Activated T-cell treated with anti-CD3 and anti-CD28 coated beads, Interleukin-2, amount 50 U/mL, for 24 hours (primary cell): Measurements from ENCODE around the gene PHACTR2.
"Not testable (repeated sequence)": the region's sequence is repeated elsewhere in the genome, so short reads cannot be mapped to it uniquely, and the experiment has no call there.

ENCODE experiments used
- DNase-seq: peaks from one replicate; pipeline ENCODE4 v3.0.0-alpha.2; 2020
- H3K27ac Mint-ChIP-seq: 2 replicates; pipeline ENCODE4 v1.8.0; 2020; ENCODE audit warnings: mild to moderate bottlenecking, mixed read lengths
- H3K27me3 Mint-ChIP-seq: 2 replicates; pipeline ENCODE4 v1.8.0; 2020; ENCODE audit warnings: mixed read lengths
- H3K36me3 Mint-ChIP-seq: 2 replicates; pipeline ENCODE4 v1.8.0; 2020; ENCODE audit warnings: low read depth, mixed read lengths
- H3K4me1 Mint-ChIP-seq: 2 replicates; pipeline ENCODE4 v1.8.0; 2020; ENCODE audit warnings: low read depth, mixed read lengths
- H3K4me3 Mint-ChIP-seq: 2 replicates; pipeline ENCODE4 v1.8.0; 2020; ENCODE audit warnings: mild to moderate bottlenecking, moderate library complexity, mixed read lengths
- H3K9me3 Mint-ChIP-seq: 2 replicates; pipeline ENCODE4 v1.8.0; 2020; ENCODE audit warnings: mixed read lengths

Gene PHACTR2

DNA sequence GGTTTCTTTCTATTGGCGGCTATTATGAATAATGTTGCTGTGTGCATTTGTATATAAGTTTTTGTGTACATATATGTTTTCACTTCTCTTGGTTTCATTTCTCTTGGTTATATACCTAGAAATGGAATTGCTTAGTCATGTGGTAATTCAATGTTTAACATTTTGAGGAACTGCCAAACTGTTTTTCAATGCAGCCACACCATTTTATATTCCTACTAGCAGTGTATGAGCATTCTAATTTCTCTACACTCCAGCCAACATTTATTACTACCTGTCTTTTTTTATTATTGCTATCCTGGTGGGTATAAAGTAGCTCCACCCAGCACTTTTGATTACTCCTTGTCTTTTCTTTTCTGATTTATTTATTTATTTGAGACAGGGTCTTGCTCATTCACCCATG lies 54.8 kb downstream of the PHACTR2 start:
- no peak for DNase-seq
- Mint-ChIP-seq H3K36me3 (peaks cover 4% of the 10 kb centered on the region), H3K4me3 (no peak overlapping the region), H3K4me1 (peaks cover 35% of the 10 kb centered on the region), H3K9me3 (no peaks in the 10 kb centered on the region), H3K27me3 (no peaks in the 10 kb centered on the region), H3K27ac (no peak overlapping the region)

DNA sequence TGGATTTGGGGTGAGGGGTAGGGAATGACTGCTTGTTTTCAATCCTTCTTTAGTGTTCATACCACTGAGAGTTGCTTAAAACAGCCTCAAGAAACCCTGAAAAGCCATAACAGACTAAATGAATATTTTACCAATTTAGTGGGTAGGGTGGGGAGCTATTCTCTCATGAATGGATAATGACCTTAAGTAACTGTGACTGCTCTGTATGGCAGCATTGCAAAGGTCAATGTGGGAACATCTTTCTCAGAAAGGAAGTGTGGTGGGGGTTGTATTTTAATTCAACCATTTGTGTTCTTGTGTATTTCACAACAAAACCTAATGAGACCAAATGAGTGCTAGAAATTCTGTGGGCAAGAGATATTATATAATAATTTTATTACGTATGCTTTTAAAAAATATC lies 55.7 kb downstream of the PHACTR2 start:
- no peak overlapping the region for H3K27ac Mint-ChIP-seq
- peaks cover 2% of the 10 kb centered on the region for H3K36me3 Mint-ChIP-seq
- peaks cover 34% of the 10 kb centered on the region for H3K4me1 Mint-ChIP-seq
- no peaks in the 10 kb centered on the region for H3K27me3 Mint-ChIP-seq
- no peaks in the 10 kb centered on the region for H3K9me3 Mint-ChIP-seq
- DNase-seq = no peak
- H3K4me3 Mint-ChIP-seq = no peak overlapping the region

GRCh38 chr6:143734641-143735063 lies 56.9 kb downstream of the PHACTR2 start:
- Mint-ChIP-seq H3K27me3 (no peaks in the 10 kb centered on the region), H3K27ac (no peak overlapping the region), H3K9me3 (no peaks in the 10 kb centered on the region), H3K36me3 (no peaks in the 10 kb centered on the region), H3K4me1 (peaks cover 43% of the 10 kb centered on the region), H3K4me3 (no peak overlapping the region)
- DNase-seq = no peak

- H3K27ac Mint-ChIP-seq, H3K36me3 Mint-ChIP-seq, H3K9me3 Mint-ChIP-seq, H3K4me3 Mint-ChIP-seq, DNase-seq, H3K27me3 Mint-ChIP-seq: not testable (repeated sequence)
- peaks cover 27% of the 10 kb centered on the region for H3K4me1 Mint-ChIP-seq
Measured at GRCh38 chr6:143738072-143738690, 60.4 kb downstream of the PHACTR2 start.

DNA sequence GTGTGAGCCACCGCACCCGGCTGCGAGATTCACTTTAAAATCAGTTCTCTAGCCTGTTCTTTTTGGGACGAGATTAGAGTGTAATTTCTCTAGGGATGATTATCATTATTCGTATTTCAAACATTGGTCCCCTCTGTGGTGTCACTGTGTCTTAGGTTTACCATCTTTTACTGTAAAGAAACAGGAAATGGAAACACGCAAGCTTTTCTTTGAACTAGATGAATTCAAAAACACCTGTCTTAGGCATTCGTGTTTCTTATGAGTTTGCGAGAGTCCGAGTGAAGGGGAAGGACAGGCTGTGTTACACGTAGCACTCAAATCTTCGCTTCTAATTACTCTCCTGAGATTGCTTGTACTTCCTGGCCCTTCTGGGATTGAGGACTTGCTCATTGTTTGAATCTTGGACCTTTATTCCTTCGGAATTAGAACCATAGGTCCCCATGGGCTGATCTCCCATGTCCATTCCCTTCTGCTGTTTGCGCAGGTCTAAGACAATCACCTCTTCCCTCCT lies 61.6 kb downstream of the PHACTR2 start:
- Mint-ChIP-seq H3K4me1 (peaks cover 18% of the 10 kb centered on the region), H3K27me3 (no peaks in the 10 kb centered on the region), H3K27ac (no peak overlapping the region), H3K9me3 (no peaks in the 10 kb centered on the region), H3K4me3 (no peak overlapping the region), H3K36me3 (peaks cover 3% of the 10 kb centered on the region)
- DNase-seq = no peak

DNA sequence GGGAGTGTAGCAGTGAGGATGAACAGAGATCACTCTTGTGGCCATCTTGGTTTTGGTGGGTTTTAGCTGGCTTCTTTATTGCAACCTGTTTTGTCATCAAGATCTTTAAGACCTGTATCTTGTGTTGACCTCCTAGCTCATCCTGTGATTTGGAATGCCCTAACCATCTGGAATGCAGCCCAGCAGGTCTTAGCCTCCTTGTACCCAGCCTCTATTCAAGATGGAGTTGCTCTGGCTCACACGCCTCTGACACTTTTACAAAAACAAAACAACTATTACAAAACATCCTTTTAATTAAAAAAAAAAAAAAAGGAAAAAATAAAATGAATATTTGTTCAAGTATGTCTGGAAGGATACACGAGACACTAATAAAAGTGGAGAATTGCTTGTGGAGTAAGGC lies 62.4 kb downstream of the PHACTR2 start:
- Mint-ChIP-seq H3K4me3 (no peak overlapping the region), H3K4me1 (peaks cover 11% of the 10 kb centered on the region), H3K27ac (no peak overlapping the region), H3K9me3 (no peaks in the 10 kb centered on the region), H3K27me3 (no peaks in the 10 kb centered on the region), H3K36me3 (peaks cover 3% of the 10 kb centered on the region)
- no peak for DNase-seq

DNA sequence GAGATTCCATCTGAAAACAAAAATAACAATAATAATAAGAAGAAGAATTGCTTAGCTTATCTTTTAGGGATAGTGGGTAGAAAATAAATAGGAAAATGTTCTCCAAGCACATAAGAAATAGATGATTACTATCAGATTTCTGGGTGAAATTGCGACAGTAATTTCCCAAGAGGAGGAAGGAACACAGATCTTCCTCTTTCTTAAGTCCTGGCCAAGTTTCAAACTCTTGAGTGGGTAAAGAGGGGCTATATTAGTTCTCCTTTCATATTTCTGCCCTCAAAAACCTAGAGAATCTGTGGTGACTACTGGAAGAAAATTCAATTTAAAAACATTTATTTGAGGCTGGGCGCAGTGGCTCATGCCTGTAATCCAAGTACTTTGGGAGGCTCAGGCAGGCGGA lies 63.7 kb downstream of the PHACTR2 start:
- DNase-seq = no peak
- Mint-ChIP-seq H3K9me3 (no peaks in the 10 kb centered on the region), H3K4me3 (no peak overlapping the region), H3K36me3 (peaks cover 3% of the 10 kb centered on the region), H3K27ac (no peak overlapping the region), H3K4me1 (peaks cover 11% of the 10 kb centered on the region), H3K27me3 (no peaks in the 10 kb centered on the region)

DNA sequence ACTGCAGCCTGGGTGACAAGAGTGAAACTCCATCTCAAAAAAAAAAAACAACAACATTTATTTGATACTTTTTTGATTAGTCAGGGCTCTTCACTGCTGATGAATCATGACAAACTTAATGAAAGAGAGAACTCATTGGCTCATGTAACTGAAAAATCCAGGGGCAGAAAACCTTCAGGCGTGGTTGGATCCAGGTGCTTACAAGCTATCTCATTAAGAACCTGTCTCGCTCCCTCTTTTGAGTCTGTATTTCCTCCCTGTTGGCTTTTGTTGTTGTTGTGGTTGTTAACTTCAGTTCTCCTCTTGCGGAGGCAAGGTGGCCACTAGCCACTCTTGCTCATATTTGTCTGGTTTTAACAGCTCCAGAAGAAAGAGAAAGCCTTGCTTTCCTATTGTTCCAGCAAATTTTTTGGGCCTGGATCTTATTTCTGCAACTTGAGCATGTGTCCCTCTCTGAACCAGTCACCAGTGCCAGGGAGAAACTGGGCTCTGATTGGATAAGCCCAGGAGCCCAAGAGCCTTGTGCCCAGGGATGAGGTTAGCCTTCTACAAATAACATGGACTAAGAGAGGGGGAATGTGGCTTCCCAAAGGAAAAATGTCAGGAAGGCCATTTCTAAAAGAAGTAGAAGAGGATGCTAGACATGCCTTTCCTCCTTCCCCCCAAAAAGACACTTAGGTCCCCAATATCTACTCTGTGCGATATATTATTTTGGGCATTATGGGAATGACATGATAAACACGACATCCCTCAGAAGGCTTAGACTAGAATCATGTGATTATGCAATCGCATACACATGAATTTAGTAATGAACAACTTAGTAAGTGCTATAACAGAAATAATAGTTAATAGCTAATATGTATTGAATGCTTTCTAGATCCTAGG lies 64.5 kb downstream of the PHACTR2 start:
- no peak for DNase-seq
- H3K4me3 Mint-ChIP-seq = no peak overlapping the region
- no peaks in the 10 kb centered on the region for H3K27me3 Mint-ChIP-seq
- peaks cover 3% of the 10 kb centered on the region for H3K36me3 Mint-ChIP-seq
- no peak overlapping the region for H3K27ac Mint-ChIP-seq
- H3K4me1 Mint-ChIP-seq = peaks cover 11% of the 10 kb centered on the region
- H3K9me3 Mint-ChIP-seq = no peaks in the 10 kb centered on the region

DNA sequence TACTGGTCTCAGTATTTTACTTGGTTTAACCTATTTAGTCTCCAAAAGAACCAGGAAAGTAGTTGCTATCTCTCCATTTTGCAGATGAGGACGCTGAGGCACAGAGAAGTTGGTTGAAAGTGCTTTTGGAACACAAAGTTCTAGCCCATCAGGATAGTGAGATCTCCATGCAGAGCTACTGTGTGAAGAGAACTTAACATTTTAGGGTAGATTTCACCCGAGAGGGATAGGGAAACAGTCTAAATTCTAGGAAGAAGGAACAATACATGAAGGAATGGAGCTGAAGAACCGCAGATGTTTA lies 65.1 kb downstream of the PHACTR2 start:
- DNase-seq = no peak
- Mint-ChIP-seq H3K4me3 (no peak overlapping the region), H3K27me3 (no peaks in the 10 kb centered on the region), H3K27ac (no peak overlapping the region), H3K36me3 (peaks cover 3% of the 10 kb centered on the region), H3K4me1 (peaks cover 10% of the 10 kb centered on the region), H3K9me3 (no peaks in the 10 kb centered on the region)

- Mint-ChIP-seq H3K27ac (no peak overlapping the region), H3K9me3 (no peaks in the 10 kb centered on the region), H3K27me3 (no peaks in the 10 kb centered on the region), H3K4me3 (no peak overlapping the region), H3K4me1 (peaks cover 10% of the 10 kb centered on the region), H3K36me3 (peaks cover 3% of the 10 kb centered on the region)
- no peak for DNase-seq
Measured at GRCh38 chr6:143743301-143744166, 65.8 kb downstream of the PHACTR2 start.

- Mint-ChIP-seq H3K9me3 (no peaks in the 10 kb centered on the region), H3K27me3 (no peaks in the 10 kb centered on the region), H3K4me3 (no peak overlapping the region), H3K36me3 (peaks cover 3% of the 10 kb centered on the region), H3K27ac (no peak overlapping the region), H3K4me1 (peaks cover 2% of the 10 kb centered on the region)
- no peak for DNase-seq
Measured at GRCh38 chr6:143744551-143745165, 66.9 kb downstream of the PHACTR2 start.

- H3K9me3 Mint-ChIP-seq = no peaks in the 10 kb centered on the region
- no peak overlapping the region for H3K27ac Mint-ChIP-seq
- no peaks in the 10 kb centered on the region for H3K4me1 Mint-ChIP-seq
- peaks cover 3% of the 10 kb centered on the region for H3K36me3 Mint-ChIP-seq
- H3K4me3 Mint-ChIP-seq = no peak overlapping the region
- H3K27me3 Mint-ChIP-seq = no peaks in the 10 kb centered on the region
- DNase-seq = no peak
Measured at GRCh38 chr6:143745166-143746133, 67.7 kb downstream of the PHACTR2 start.

DNA sequence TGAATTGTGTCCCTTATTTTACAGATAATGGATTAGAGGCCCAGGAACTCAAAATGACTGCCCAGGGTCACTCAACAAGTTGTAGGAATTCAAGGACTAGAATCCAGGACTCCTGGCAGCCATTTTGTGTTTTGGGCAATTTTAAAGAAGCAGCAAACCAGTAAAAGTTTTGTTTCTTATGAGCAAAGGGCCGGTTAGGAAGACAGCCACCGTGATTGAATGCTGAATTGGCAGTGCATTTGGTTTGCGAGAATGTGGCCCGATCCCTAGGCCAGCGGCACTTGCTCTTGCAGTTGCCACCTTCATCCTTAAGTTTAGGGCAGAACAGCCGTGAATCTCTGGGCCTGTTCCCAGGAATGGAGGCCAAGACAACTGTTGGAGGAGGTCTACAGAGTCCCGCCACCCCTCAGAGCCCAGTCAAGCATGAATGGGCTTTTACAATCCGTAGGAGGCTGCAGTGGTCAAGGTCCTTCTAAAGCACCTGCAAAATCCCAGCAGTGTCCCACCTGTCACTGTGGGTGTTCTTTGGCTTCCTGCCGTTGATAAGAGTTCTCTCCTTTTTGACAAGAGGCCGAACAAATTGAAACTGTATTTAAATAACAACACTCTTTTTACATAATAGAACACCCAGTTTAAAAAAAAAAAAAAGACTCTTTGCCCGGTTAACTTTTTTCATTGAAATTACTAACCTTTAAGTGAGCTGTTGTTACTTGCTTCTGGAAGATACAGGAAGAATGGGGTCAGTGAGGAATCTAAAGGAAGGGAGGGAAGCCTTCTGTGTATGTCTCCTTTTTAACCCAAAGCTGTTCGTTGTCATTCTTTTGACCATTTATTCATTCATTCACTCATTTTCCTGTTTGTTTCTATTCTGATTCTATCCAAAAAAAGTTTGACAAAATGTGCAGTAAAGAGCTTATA lies 68.7 kb downstream of the PHACTR2 start:
- peaks cover 3% of the 10 kb centered on the region for H3K36me3 Mint-ChIP-seq
- no peak overlapping the region for H3K27ac Mint-ChIP-seq
- peaks cover 2% of the 10 kb centered on the region for H3K4me1 Mint-ChIP-seq
- no peak for DNase-seq
- H3K27me3 Mint-ChIP-seq = no peaks in the 10 kb centered on the region
- H3K4me3 Mint-ChIP-seq = no peak overlapping the region
- no peaks in the 10 kb centered on the region for H3K9me3 Mint-ChIP-seq
